H1 (cell line): Measurements from ENCODE around the gene CHD5. TPM values are rescaled to one million over a fixed set of nuclear protein-coding genes. Genes with fewer than 3 reads are reported as not detected.

Experiments used
- CTCF ChIA-PET: fragments of 300-600 bp; sonication (Branson Sonifier 250); formaldehyde crosslinking; loops from one replicate; lab custom pipeline; 2021; ENCODE audit not compliant: partially characterized antibody; lab: Charles Lee
- POLR2A ChIA-PET: fragments of 300-600 bp; sonication (Branson Sonifier 250); formaldehyde crosslinking; loops from one replicate; lab custom pipeline; 2021; ENCODE audit warnings: inconsistent platforms; ENCODE audit not compliant: partially characterized antibody; lab: Charles Lee
- DNase-seq, 2 experiments: peaks; one replicate each; pipeline versions ENCODE4 v3.0.0 to v3.0.0-alpha.2; 2010 to 2022; ENCODE audit warnings: low spot score in 2 of 2, low read depth in 1 of 2, mixed read lengths in 1 of 2
- FAIRE-seq: peaks from 2 replicates; lab custom pipeline; 2011; peaks lifted over from hg19 to GRCh38; lab: Jason Lieb, UNC
- H2AFZ ChIP-seq: 2 replicates; pipeline ENCODE4 v1.8.1; 2012; ENCODE audit warnings: low read length, inconsistent platforms
- H2AK5ac ChIP-seq: 2 replicates; pipeline ENCODE4 v1.6.1; 2013; ENCODE audit warnings: low read depth, low read length
- H2BK120ac ChIP-seq: replicated peaks from 2 replicates; pipeline ENCODE3; 2013; ENCODE audit warnings: low read depth, low read length, inconsistent platforms
- H2BK12ac ChIP-seq: 2 replicates; pipeline ENCODE4 v1.6.1; 2013; ENCODE audit warnings: low read depth, low read length
- H2BK15ac ChIP-seq: 2 replicates; pipeline ENCODE4 v1.6.1; 2013; ENCODE audit warnings: low read length
- H2BK20ac ChIP-seq: 2 replicates; pipeline ENCODE4 v1.6.1; 2013; ENCODE audit warnings: low read length
- H2BK5ac ChIP-seq: 2 replicates; pipeline ENCODE4 v1.6.1; 2013; ENCODE audit warnings: low read depth, low read length
- H3K14ac ChIP-seq: 2 replicates; pipeline ENCODE4 v1.6.1; 2013; ENCODE audit warnings: inconsistent platforms; ENCODE audit not compliant: insufficient read length
- H3K18ac ChIP-seq: 2 replicates; pipeline ENCODE4 v1.6.1; 2013; ENCODE audit warnings: low read length; ENCODE audit errors: extremely low read depth
- H3K23ac ChIP-seq: 2 replicates; pipeline ENCODE4 v1.6.1; 2013; ENCODE audit warnings: inconsistent platforms; ENCODE audit not compliant: insufficient read length
- H3K23me2 ChIP-seq: 2 replicates; pipeline ENCODE4 v1.6.1; 2013; ENCODE audit warnings: low read depth, low read length
- H3K27ac ChIP-seq: 2 replicates; pipeline ENCODE4 v1.6.1; 2011; ENCODE audit warnings: low read depth, low read length, inconsistent platforms
- H3K27me3 ChIP-seq, 4 experiments: replicated peaks in 1 of 4; 1 replicate in 1 of 4; 2 replicates in 3 of 4; pipeline versions ENCODE4 v1.6.1 to v1.8.1; 2011 to 2013; ENCODE audit warnings: low read length in 3 of 4, mild to moderate bottlenecking in 3 of 4, inconsistent platforms in 2 of 4, mixed read lengths in 2 of 4, moderate library complexity in 1 of 4; ENCODE audit not compliant: control insufficient read depth in 3 of 4, insufficient read depth in 3 of 4; ENCODE audit errors: extremely low read depth in 1 of 4
- H3K36me3 ChIP-seq, 4 experiments: 2 replicates each; pipeline versions ENCODE4 v1.6.1 to v1.8.1; 2011 to 2013; ENCODE audit warnings: mild to moderate bottlenecking in 4 of 4, low read length in 3 of 4, moderate library complexity in 2 of 4, control low read depth in 1 of 4, inconsistent platforms in 1 of 4; ENCODE audit not compliant: insufficient read depth in 4 of 4, control insufficient read depth in 2 of 4
- H3K4ac ChIP-seq: replicated peaks from 2 replicates; pipeline ENCODE3; 2013; ENCODE audit warnings: low read length, low read depth, mixed read lengths, inconsistent platforms; ENCODE audit not compliant: insufficient read length
- H3K4me1 ChIP-seq, 4 experiments: replicated peaks in 1 of 4; 1 replicate in 1 of 4; 2 replicates in 3 of 4; pipeline versions ENCODE4 v1.6.1 to v1.8.1; 2011 to 2013; ENCODE audit warnings: low read length in 3 of 4, inconsistent platforms in 2 of 4, mixed read lengths in 1 of 4; ENCODE audit not compliant: insufficient read depth in 4 of 4, control insufficient read depth in 3 of 4
- H3K4me2 ChIP-seq, 2 experiments: 2 replicates each; pipeline versions ENCODE4 v1.6.1 to v1.8.1; 2011 to 2013; ENCODE audit warnings: low read depth in 2 of 2, low read length in 2 of 2, control low read depth in 1 of 2, inconsistent platforms in 1 of 2, mild to moderate bottlenecking in 1 of 2; ENCODE audit not compliant: insufficient read depth in 1 of 2
- H3K4me3 ChIP-seq, 4 experiments: fragments of 200-600, 300-600 bp in 1 of 4; sonication (generic), shearing (Covaris generic), sonication (Bioruptor Twin) in 1 of 4; 2 replicates each; pipeline versions ENCODE4 v1.5.1 to v1.8.1; 2011 to 2016; ENCODE audit warnings: low read length in 4 of 4, low read depth in 3 of 4, control low read depth in 2 of 4, inconsistent platforms in 2 of 4, mild to moderate bottlenecking in 2 of 4, mixed read lengths in 1 of 4, moderate library complexity in 1 of 4; ENCODE audit not compliant: insufficient read depth in 2 of 4; ENCODE audit errors: extremely low read depth in 1 of 4
- H3K56ac ChIP-seq: replicated peaks from 2 replicates; pipeline ENCODE3; 2013; ENCODE audit warnings: low read depth, mild to moderate bottlenecking, mixed read lengths, low read length, inconsistent platforms; ENCODE audit not compliant: insufficient read length
- H3K79me1 ChIP-seq: 2 replicates; pipeline ENCODE4 v1.6.1; 2013; ENCODE audit warnings: low read depth, low read length, control low read depth
- H3K79me2 ChIP-seq, 2 experiments: 2 replicates each; pipeline versions ENCODE4 v1.6.1 to v1.8.1; 2012 to 2013; ENCODE audit warnings: low read length in 2 of 2, mild to moderate bottlenecking in 2 of 2, inconsistent platforms in 1 of 2; ENCODE audit not compliant: insufficient read depth in 2 of 2, control insufficient read depth in 1 of 2
- H3K9ac ChIP-seq, 4 experiments: replicated peaks in 1 of 4; 1 replicate in 1 of 4; 2 replicates in 3 of 4; pipeline versions ENCODE4 v1.6.1 to v1.8.1; 2011 to 2013; ENCODE audit warnings: low read depth in 3 of 4, low read length in 3 of 4, control low read depth in 2 of 4, mild to moderate bottlenecking in 2 of 4, moderate library complexity in 2 of 4, inconsistent platforms in 1 of 4; ENCODE audit errors: extremely low read depth in 1 of 4
- H3K9me3 ChIP-seq, 2 experiments: 2 replicates each; pipeline versions ENCODE4 v1.6.1 to v1.8.1; 2012 to 2013; ENCODE audit warnings: mild to moderate bottlenecking in 2 of 2, moderate library complexity in 2 of 2, control low read depth in 1 of 2, inconsistent platforms in 1 of 2, low read depth in 1 of 2, low read length in 1 of 2, mixed read lengths in 1 of 2; ENCODE audit not compliant: insufficient read depth in 2 of 2
- H4K20me1 ChIP-seq, 2 experiments: replicated peaks in 1 of 2; 2 replicates each; pipeline versions ENCODE3 to v1.8.1; 2011 to 2013; ENCODE audit warnings: inconsistent platforms in 2 of 2, low read length in 2 of 2, mild to moderate bottlenecking in 1 of 2; ENCODE audit not compliant: insufficient read depth in 2 of 2, control insufficient read depth in 1 of 2
- H4K5ac ChIP-seq: 2 replicates; pipeline ENCODE4 v1.6.1; 2013; ENCODE audit warnings: low read length, low read depth, mixed read lengths, inconsistent platforms; ENCODE audit not compliant: insufficient read length
- H4K8ac ChIP-seq: 2 replicates; pipeline ENCODE4 v1.8.0; 2013; ENCODE audit warnings: mild to moderate bottlenecking, moderate library complexity, low read length, inconsistent platforms; ENCODE audit not compliant: insufficient read depth; ENCODE audit errors: extremely low read depth
- H4K91ac ChIP-seq: replicated peaks from 2 replicates; pipeline ENCODE3; 2013; ENCODE audit warnings: low read length, mixed read lengths, inconsistent platforms; ENCODE audit not compliant: insufficient read length
- ATF3 ChIP-seq: IDR thresholded peaks from 2 replicates; pipeline ENCODE4 v1.6.1; 2011; ENCODE audit warnings: low read depth, mild to moderate bottlenecking, low read length; ENCODE audit not compliant: insufficient read depth
- CTBP2 ChIP-seq: IDR thresholded peaks from 2 replicates; pipeline ENCODE4 v1.7.0; 2011; ENCODE audit warnings: borderline replicate concordance, mild to moderate bottlenecking, moderate library complexity, mixed read lengths, low read length; ENCODE audit not compliant: insufficient read depth, insufficient read length
- E2F6 ChIP-seq: IDR thresholded peaks from 2 replicates; pipeline ENCODE4 v1.6.1; 2012; ENCODE audit warnings: inconsistent platforms
- GABPA ChIP-seq: IDR thresholded peaks from 2 replicates; pipeline ENCODE4 v1.6.1; 2011; ENCODE audit warnings: mild to moderate bottlenecking, low read length, moderate library complexity, borderline replicate concordance; ENCODE audit not compliant: insufficient read depth
- SP1 ChIP-seq: IDR thresholded peaks from 2 replicates; pipeline ENCODE4 v1.6.1; 2011; ENCODE audit warnings: low read depth, low read length
- TBP ChIP-seq: IDR thresholded peaks from 2 replicates; pipeline ENCODE4 v1.6.1; 2011; ENCODE audit warnings: low read depth, low read length, improper control_type of control experiment
- WGBS, 2 experiments: shearing (Covaris generic) in 1 of 2; methylation state at CpG; one replicate each; pipeline versions ENCODE4 v1.1.6 to v1.1.7; 2013 to 2015; ENCODE audit warnings: low lambda C conversion rate in 2 of 2, mixed read lengths in 2 of 2, inconsistent platforms in 1 of 2, low coverage in 1 of 2, missing lambda C conversion rate in 1 of 2; ENCODE audit not compliant: insufficient replicate concordance in 2 of 2, insufficient coverage in 1 of 2, insufficient read length in 1 of 2; ENCODE audit errors: extremely low coverage in 1 of 2, missing lambda C conversion rate in 1 of 2; 5-methylcytosine and 5-hydroxymethylcytosine counted together
- polyA plus RNA-seq, 7 experiments: library from polyadenylated mRNA; depleted of rRNA in 3 of 7; stranded (reverse) in 5 of 7; unstranded in 2 of 7; fragments of >200 nt in 5 of 7; fragments of 200-250 nt in 2 of 7; gene quantifications; 1 replicate in 5 of 7; 2 replicates in 1 of 7; 4 replicates in 1 of 7; pipeline versions ENCODE4 v1.2.1 to v1.2.3, GENCODE V29; 2011 to 2013; ENCODE audit warnings: missing spikeins in 2 of 7, mixed read lengths in 2 of 7
- total RNA-seq: library from RNA; stranded (reverse); fragmentation: NEBNext Ultra II Directional; extraction: Animal tissue kit (Norgen Biotek cat#: 25700); gene quantifications from 2 replicates; pipeline ENCODE4 v1.2.1, GENCODE V29; 2021

CHD5 gene
- total and polyA plus RNA-seq, 2 of the 8 experiments (the other 6 are each of a cell fraction or from before 2014, with no cell fraction given), result 0.42 to 1.8 TPM

DNA sequence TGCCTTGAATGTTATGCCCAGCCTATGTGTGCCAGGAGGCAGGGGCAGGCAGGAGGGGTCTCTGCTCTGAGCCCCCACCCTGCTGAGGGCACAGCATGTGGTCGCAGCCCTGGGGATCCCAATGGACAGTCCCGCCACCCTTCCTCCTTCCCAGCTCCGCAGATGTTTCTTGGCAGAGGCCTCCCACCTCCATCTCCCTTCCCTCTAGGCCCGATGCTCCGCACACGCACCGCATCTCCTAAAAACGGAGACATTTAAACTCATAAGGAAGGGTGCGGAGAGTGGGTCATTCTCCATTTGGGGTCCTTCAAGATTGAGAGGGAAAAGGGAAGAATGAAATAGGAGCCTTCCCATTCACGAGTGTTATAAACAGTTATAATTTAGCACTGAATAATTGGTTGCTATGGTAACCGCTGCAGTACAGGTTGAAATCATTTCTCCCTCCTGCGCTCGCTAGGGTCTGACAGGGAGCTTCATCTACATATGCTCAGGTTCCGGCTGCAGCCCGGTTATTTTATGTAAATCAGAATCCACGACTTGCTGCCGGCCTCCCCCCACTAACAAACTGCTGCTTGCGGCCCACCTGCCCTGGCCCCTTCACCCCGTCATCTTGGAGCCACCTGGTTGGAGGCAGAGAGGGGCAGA is 16.0 kb downstream of the CHD5 start:
- no peak for FAIRE-seq
- no peak for TF ChIP-seq E2F6
- TF ChIP-seq TBP, result no peak
- TF ChIP-seq GABPA, result no peak
- TF ChIP-seq ATF3, result no peak
- TF ChIP-seq CTBP2, result no peak
- TF ChIP-seq SP1, result no peak

More for the DNA sequence above, 16.0 kb downstream of the CHD5 start:
- Histone ChIP-seq H3K23me2 (no peaks in the 10 kb centered on the region), H4K91ac (no peak overlapping the region), H3K4ac (no peak overlapping the region), H3K18ac (no peak overlapping the region), H3K79me2 (no peaks in the 10 kb centered on the region), H2BK15ac (no peak overlapping the region), H3K27ac (no peak overlapping the region), H3K14ac (no peak overlapping the region), H2BK120ac (no peak overlapping the region), H3K79me1 (no peaks in the 10 kb centered on the region), H3K27me3 (no peaks in the 10 kb centered on the region; a peak in 1 of 7 replicates), H2AK5ac (no peak overlapping the region), H3K9ac (no peak overlapping the region), H4K20me1 (peaks cover 3 to 7% of the 10 kb centered on the region in 2 experiments), H3K9me3 (no peaks in the 10 kb centered on the region), H3K56ac (no peak overlapping the region), H2BK5ac (no peak overlapping the region), H4K8ac (no peak overlapping the region), H2BK12ac (no peak overlapping the region), H3K4me1 (peaks cover 0 to 5% (median 2%) of the 10 kb centered on the region in 4 experiments; a peak in 4 of 7 replicates), H3K36me3 (no peaks in the 10 kb centered on the region), H3K23ac (no peak overlapping the region), H4K5ac (no peak overlapping the region), H3K4me2 (no peak overlapping the region), H2AFZ (no peak overlapping the region), H2BK20ac (no peak overlapping the region), H3K4me3 (no peak overlapping the region)
- WGBS, 2 experiments, result 86% methylated on average over 17 of the region's 19 CpGs; no CpG with 5 or more reads in 1 of the 2 experiments
- ChIA-PET POLR2A (no interaction called here), CTCF (interaction anchor here (0.6 to 4.7 kb wide), 8 partner anchors 7 to 811 kb away, joined by 3 to 40 read pairs (median 4); no protein-coding TSS in a partner anchor)
- no peak for DNase-seq
